Measurements from ENCODE around the gene KRT20. TPM values are rescaled to one million over a fixed set of nuclear protein-coding genes. Genes with fewer than 3 reads are reported as not detected.

The KRT20 gene
- total and polyA plus RNA-seq, 2 experiments from 2014 or later, result not detected

GRCh38 chr17:40846515-40847144 lies 38.4 kb downstream of the KRT20 start:
- H3K27ac Mint-ChIP-seq, result no peak overlapping the region
- no peak for ATAC-seq
- H3K36me3 ChIP-seq (ENCODE audit: insufficient read depth), result no peaks in the 10 kb centered on the region
- H2AFZ ChIP-seq, result no peak overlapping the region
- H3K9me3 Mint-ChIP-seq, result no peaks in the 10 kb centered on the region
- TF ChIP-seq REST (IDR thresholded peaks at IDR 0.05; ENCODE audit: unreplicated experiment) (no peak), ETS1 (IDR thresholded peaks at IDR 0.05) (no peak), CREB1 (CRISPR knock-in tag; IDR thresholded peaks at IDR 0.05; ENCODE audit: low read depth) (no peak)
- H3K4me2 ChIP-seq, result no peak overlapping the region
- no peak overlapping the region for H3K27ac ChIP-seq (ENCODE audit: low read depth)
- peaks cover 7% of the 10 kb centered on the region; the same call in 1 of the 2 replicates for H3K27me3 ChIP-seq (ENCODE audit: insufficient read depth)
- H3K4me1 Mint-ChIP-seq, result peaks cover under 1% of the 10 kb centered on the region; the same call in 2 of the 3 replicates
- H3K4me1 ChIP-seq (ENCODE audit: insufficient read depth), result no peaks in the 10 kb centered on the region
- H3K4me3 Mint-ChIP-seq, result no peak overlapping the region
- no peaks in the 10 kb centered on the region for H4K20me1 ChIP-seq (replicated peaks; ENCODE audit: insufficient read depth)
- no peaks in the 10 kb centered on the region for H3F3A ChIP-seq (replicated peaks; ENCODE audit: low read depth)
- H3K79me2 ChIP-seq (replicated peaks; ENCODE audit: insufficient read depth), result no peaks in the 10 kb centered on the region
- peaks cover 5% of the 10 kb centered on the region for H3K27me3 Mint-ChIP-seq (ENCODE audit: insufficient read depth, low read depth, poor library complexity)
- DNase-seq (ENCODE audit: low spot score), result no peak
- no peak overlapping the region for H3K4me3 ChIP-seq
- no peaks in the 10 kb centered on the region for H3K36me3 Mint-ChIP-seq (ENCODE audit: low read depth)
- no peaks in the 10 kb centered on the region for H3K9me2 ChIP-seq (ENCODE audit: insufficient read depth)

GRCh38 chr17:40844671-40845107 lies 40.4 kb downstream of the KRT20 start:
- Histone ChIP-seq H3K4me3 (no peak overlapping the region), H3K36me3 (ENCODE audit: insufficient read depth) (no peaks in the 10 kb centered on the region), H2AFZ (no peak overlapping the region), H3F3A (replicated peaks; ENCODE audit: low read depth) (no peaks in the 10 kb centered on the region), H3K79me2 (replicated peaks; ENCODE audit: insufficient read depth) (no peaks in the 10 kb centered on the region), H3K9me2 (ENCODE audit: insufficient read depth) (no peaks in the 10 kb centered on the region), H3K27ac (ENCODE audit: low read depth) (no peak overlapping the region), H3K4me2 (no peak overlapping the region), H3K27me3 (ENCODE audit: insufficient read depth) (peaks cover 15% of the 10 kb centered on the region), H3K4me1 (ENCODE audit: insufficient read depth) (no peaks in the 10 kb centered on the region), H4K20me1 (replicated peaks; ENCODE audit: insufficient read depth) (no peaks in the 10 kb centered on the region)
- H3K36me3 Mint-ChIP-seq (ENCODE audit: low read depth), result no peaks in the 10 kb centered on the region
- peaks cover 3% of the 10 kb centered on the region; the same call in 1 of the 3 replicates for H3K4me1 Mint-ChIP-seq
- no peak overlapping the region for H3K4me3 Mint-ChIP-seq
- no peaks in the 10 kb centered on the region for H3K9me3 Mint-ChIP-seq
- peaks cover 5% of the 10 kb centered on the region for H3K27me3 Mint-ChIP-seq (ENCODE audit: insufficient read depth, low read depth, poor library complexity)
- DNase-seq (ENCODE audit: low spot score) (no peak), ATAC-seq (no peak)
- no peak overlapping the region for H3K27ac Mint-ChIP-seq
- no peak for TF ChIP-seq ZNF114 (CRISPR knock-in tag; IDR thresholded peaks at IDR 0.05)
- no peak for TF ChIP-seq REST (IDR thresholded peaks at IDR 0.05; ENCODE audit: unreplicated experiment)
- TF ChIP-seq JUNB (IDR thresholded peaks at IDR 0.05; ENCODE audit: unreplicated experiment), result no peak
- TF ChIP-seq EZH2 (IDR thresholded peaks at IDR 0.05; ENCODE audit: low read depth, unreplicated experiment), result no peak
- TF ChIP-seq ZNF331 (CRISPR knock-in tag; IDR thresholded peaks at IDR 0.05; ENCODE audit: low read depth), result no peak
- TF ChIP-seq CREB1 (CRISPR knock-in tag; IDR thresholded peaks at IDR 0.05; ENCODE audit: low read depth), result no peak

Data from GM23338 (cell line).